Mucosa of descending colon (tissue), 3 donors: ENCODE data around the gene NPHP4. TPM values are rescaled to one million over a fixed set of nuclear protein-coding genes. Genes with fewer than 3 reads are reported as not detected.
"Not testable (repeated sequence)": the region's sequence is repeated elsewhere in the genome, so short reads cannot be mapped to it uniquely, and the experiment has no call there.

Experiments
- ATAC-seq: fragments of 200-7000 bp; cut with Tn5 transposase; one replicate; pipeline ENCODE4 v1.9.1; 2020; ENCODE audit warnings: mild to moderate bottlenecking, moderate library complexity
- DNase-seq, 3 donors: peaks; one replicate each; pipeline ENCODE4 v3.0.0-alpha.2; 2020
- H3K36me3 ChIP-seq: fragments of 200-600 bp; one replicate; pipeline ENCODE4 v1.8.0; 2021; ENCODE audit warnings: low read depth, mild to moderate bottlenecking
- H3K4me1 ChIP-seq: fragments of 200-600 bp; one replicate; pipeline ENCODE4 v1.8.0; 2021; ENCODE audit warnings: low read depth, mild to moderate bottlenecking
- H3K4me3 ChIP-seq: fragments of 200-600 bp; one replicate; pipeline ENCODE4 v1.8.0; 2021; ENCODE audit warnings: mild to moderate bottlenecking
- H3K9me3 ChIP-seq: fragments of 200-600 bp; one replicate; pipeline ENCODE4 v1.8.0; 2021; ENCODE audit warnings: mild to moderate bottlenecking
- CTCF ChIP-seq: fragments of 200-600 bp; IDR thresholded peaks from one replicate; pipeline ENCODE4 v1.8.0; 2022; ENCODE audit warnings: antibody characterized with exemption, mild to moderate bottlenecking
- intact Hi-C, 2 donors: fragments of 100-400 bp; cut with DNase I in 1 of 2; cut with micrococcal nuclease in 1 of 2; formaldehyde crosslinking; loops; one replicate each; pipeline versions ENCODE4 v1.11.0 to v1.11.1; 2022; cut with DNase I, micrococcal nuclease
- total RNA-seq, 3 donors: library from RNA; stranded (reverse); fragmentation: NEBNext Ultra II Directional in 2 of 3; extraction: Animal tissue kit (Norgen Biotek cat#: 25700) in 2 of 3; gene quantifications; one replicate each; pipeline versions ENCODE4 v1.2.1 to v1.2.4, GENCODE V29; 2021 to 2023
- donor health status: DM: no; HTN: no; CAD: no; lungs with moderate emphysema.
- donor health status: DM: no; HTN: no; CAD: no.
- donor health status: DM: no; HTN: yes; CAD: no.

Gene NPHP4
- total RNA-seq, 3 donors from 2014 or later = 7.5 to 12.2 (median 10.3) TPM

DNA sequence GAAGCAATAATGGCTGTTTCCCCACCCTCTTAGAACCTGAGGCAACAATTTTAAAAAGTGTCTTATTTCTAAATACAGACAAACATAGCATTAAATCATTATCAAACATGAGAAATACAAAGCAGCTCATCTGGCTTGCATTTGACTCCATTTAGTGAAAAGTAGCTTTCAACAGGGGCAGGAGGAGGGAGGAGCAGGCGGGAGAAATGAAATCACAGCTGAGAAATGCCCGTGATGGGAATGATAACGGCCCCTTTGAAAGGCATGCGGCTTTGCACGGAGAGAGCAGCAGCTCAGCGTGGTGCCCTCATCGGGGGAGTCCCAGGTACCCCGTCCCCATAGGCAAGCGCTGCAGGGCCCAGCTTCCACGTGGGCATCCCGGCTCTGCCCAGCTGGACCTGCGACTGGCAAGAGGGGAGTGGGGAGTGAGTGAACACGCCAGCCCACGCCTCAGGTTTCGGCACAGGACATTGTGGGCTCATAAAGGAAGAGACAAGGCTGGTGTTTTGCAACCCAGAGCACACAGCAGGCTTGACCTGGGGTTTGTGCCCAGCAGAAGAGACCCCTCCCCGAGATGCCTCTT lies 134.6 kb downstream of the NPHP4 start:
- no peak overlapping the region for H3K4me3 ChIP-seq
- DNase-seq (no peak), ATAC-seq (no peak)
- no peak for TF ChIP-seq CTCF
- H3K36me3 ChIP-seq = no peaks in the 10 kb centered on the region
- no peaks in the 10 kb centered on the region for H3K4me1 ChIP-seq
- H3K9me3 ChIP-seq = no peaks in the 10 kb centered on the region
- intact Hi-C loops = no loop called here

DNA sequence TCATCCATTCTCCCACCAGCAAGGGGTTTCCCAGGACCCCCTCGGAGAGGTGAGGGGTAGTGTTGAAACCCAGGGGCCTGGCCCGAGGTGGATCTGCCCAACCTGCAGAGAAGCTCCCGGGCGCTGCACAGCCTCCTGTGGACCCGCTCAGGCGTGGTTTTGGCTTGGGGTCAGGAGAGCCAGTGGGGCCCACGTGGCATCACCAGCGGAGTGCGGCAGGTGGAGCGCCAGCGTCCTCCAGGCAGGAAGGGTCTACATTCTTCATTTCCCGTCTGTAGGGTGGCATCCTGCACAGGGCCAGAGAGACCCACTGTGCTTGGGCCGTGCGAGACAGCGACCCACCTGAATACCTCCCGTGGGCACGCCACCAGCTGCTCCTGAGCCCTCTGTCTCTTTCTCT lies 135.2 kb downstream of the NPHP4 start:
- no peaks in the 10 kb centered on the region for H3K9me3 ChIP-seq
- no peak for ATAC-seq
- TF ChIP-seq CTCF = no peak
- DNase-seq = no peak
- H3K4me1 ChIP-seq = no peaks in the 10 kb centered on the region
- no peaks in the 10 kb centered on the region for H3K36me3 ChIP-seq
- H3K4me3 ChIP-seq = no peak overlapping the region
- intact Hi-C loops = no loop called here

DNA sequence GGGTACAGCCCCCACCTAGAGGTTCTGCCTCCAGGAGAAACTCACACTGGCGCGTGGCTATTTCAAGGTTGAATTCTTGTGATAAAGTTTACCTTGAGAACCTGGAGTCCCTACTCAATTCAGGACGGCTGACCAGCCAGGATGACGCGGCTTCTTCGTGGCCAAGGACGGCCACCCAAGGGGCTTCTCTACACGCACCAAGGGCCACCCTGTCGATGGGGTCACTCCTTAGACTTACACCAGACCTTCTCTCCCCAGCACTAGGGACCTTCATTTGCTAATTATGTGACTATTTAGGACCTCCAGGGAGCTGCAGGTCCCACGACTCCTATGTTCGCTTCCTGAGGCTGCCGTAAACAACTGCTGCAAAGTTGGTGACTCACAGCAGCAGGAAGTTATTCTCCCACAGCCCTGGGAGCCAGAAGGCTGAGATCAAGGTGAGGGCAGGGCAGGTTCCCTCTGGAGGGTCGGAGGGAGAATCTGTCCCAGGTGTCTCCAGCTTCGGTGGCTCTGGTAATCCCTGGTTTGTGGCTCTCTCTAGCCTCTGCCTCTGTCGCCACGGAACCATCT lies 135.9 kb downstream of the NPHP4 start:
- H3K36me3 ChIP-seq = no peaks in the 10 kb centered on the region
- TF ChIP-seq CTCF = no peak
- no peak overlapping the region for H3K4me3 ChIP-seq
- DNase-seq (no peak), ATAC-seq (no peak)
- no peaks in the 10 kb centered on the region for H3K9me3 ChIP-seq
- H3K4me1 ChIP-seq = no peaks in the 10 kb centered on the region
- intact Hi-C loops = no loop called here

DNA sequence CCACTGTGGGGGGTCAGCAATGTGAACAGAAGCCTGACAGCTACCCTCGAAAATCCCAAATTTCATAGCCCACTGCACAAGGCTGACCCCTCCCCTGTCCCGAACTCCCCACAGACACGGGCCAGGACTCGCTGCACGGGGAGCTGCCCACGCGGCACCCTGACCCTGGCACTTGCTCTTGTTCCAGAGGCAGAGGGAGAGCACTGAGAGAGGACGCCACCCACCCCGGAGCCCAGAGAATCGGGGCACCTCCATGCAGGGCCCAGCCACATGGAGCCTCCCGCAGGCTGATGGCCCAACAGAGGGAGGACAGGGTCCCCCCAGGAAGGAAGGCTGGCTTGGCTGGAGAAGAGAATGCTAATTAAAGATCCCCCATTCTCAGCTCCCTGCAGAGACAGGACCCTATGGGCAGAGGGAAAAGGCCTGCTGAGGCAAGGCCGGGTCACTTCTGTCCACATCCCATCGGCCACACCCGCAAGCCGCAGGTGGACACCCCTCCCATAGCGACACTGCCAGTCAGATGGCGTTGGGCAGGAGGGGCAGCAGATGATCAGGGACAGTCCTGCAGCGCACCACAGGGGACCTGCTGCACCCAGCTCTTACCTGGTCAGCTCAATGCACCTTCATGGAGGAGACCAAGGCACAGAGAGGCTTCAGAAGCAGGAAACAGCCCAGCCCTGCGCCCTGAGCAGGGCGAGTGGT lies 136.9 kb downstream of the NPHP4 start:
- ATAC-seq = no peak
- no peak overlapping the region for H3K4me3 ChIP-seq
- no peaks in the 10 kb centered on the region for H3K9me3 ChIP-seq
- DNase-seq = no peak
- intact Hi-C loops = no loop called here
- no peaks in the 10 kb centered on the region for H3K4me1 ChIP-seq
- H3K36me3 ChIP-seq = no peaks in the 10 kb centered on the region
- no peak for TF ChIP-seq CTCF

- ATAC-seq (no peak), DNase-seq (no peak)
- H3K9me3 ChIP-seq = no peaks in the 10 kb centered on the region
- no peak overlapping the region for H3K4me3 ChIP-seq
- no peaks in the 10 kb centered on the region for H3K36me3 ChIP-seq
- H3K4me1 ChIP-seq = no peaks in the 10 kb centered on the region
- intact Hi-C loops = no loop called here
- TF ChIP-seq CTCF = no peak
Observed at GRCh38 chr1:5854754-5855153, 137.5 kb downstream of the NPHP4 start.

DNA sequence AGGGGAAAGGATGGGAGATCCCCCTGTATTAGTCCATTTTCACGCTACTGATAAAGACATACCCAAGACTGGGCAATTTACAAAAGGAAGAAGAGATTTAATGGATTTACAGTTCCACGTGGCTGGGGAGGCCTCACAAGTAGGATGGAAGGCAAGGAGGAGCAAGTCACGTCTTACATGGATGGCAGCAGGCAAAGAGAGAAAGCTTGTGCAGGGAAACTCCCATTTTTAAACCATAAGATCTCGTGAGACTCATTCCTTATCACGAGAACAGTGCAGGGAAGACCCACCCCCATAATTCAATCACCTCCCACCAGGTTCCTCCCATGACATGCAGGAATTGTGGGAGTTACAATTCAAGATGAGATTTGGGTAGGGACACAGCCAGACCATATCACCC lies 138.4 kb downstream of the NPHP4 start:
- H3K9me3 ChIP-seq, H3K36me3 ChIP-seq, ATAC-seq, H3K4me3 ChIP-seq, DNase-seq, H3K4me1 ChIP-seq, intact Hi-C loops: not testable (repeated sequence)
